Adrenal gland (tissue), 5 donors: ENCODE results near the gene TMEM117.

Source experiments
- CTCF ChIP-seq, 6 experiments: fragments of 450-650 bp in 4 of 6; fragments of 200-600 bp in 2 of 6; sonication (generic) in 1 of 6; IDR thresholded peaks; 1 replicate in 5 of 6; 2 replicates in 1 of 6; pipeline versions ENCODE4 v1.5.1 to v1.8.0; 2016 to 2021; ENCODE audit warnings: antibody characterized with exemption in 6 of 6, mild to moderate bottlenecking in 2 of 6, moderate library complexity in 1 of 6
- POLR2A ChIP-seq, 2 donors: fragments of 450-650 bp; IDR thresholded peaks; one replicate each; pipeline ENCODE4 v1.6.1; 2017; ENCODE audit warnings: antibody characterized with exemption in 2 of 2, mild to moderate bottlenecking in 2 of 2, moderate library complexity in 1 of 2
- donor health status: DM: no; HTN: no; CAD: no.

DNA sequence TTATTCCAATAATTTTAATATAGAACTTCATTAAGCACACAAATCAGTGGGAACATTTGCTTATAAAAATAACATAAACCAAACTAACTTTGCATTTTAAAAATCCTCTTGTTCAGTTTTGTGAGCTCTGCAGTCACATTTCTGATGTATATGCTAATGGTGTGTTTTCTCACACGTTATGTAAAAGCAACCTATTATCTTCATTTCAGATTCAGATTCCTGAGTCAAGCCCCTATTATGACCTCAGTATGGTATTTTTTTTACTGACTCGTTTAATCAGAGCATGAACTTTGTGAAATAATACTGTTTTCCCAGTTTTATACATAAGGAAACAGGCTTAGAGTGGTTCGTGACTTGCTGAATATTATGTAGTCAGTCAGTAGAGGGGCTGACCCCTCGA is 394.0 kb downstream of the TMEM117 start:
- TF ChIP-seq CTCF (IDR thresholded peaks at IDR 0.05): no peak
- no peak for TF ChIP-seq POLR2A (IDR thresholded peaks at IDR 0.05)
